Fibroblast of lung (primary cell): Measurements from ENCODE around the gene TBC1D5.

ENCODE experiments used
- CTCF ChIP-seq, 2 donors: IDR thresholded peaks in 1 of 2; conservative IDR thresholded peaks in 1 of 2; 1 replicate in 1 of 2; 2 replicates in 1 of 2; pipeline ENCODE4 v1.5.1; 2011 to 2012; ENCODE audit warnings: low read length in 2 of 2, control low read depth in 1 of 2, inconsistent platforms in 1 of 2, low read depth in 1 of 2, mild to moderate bottlenecking in 1 of 2
- EZH2 ChIP-seq: IDR thresholded peaks from 2 replicates; pipeline ENCODE4 v1.5.1; 2012; ENCODE audit warnings: low read length, control low read depth, mild to moderate bottlenecking; ENCODE audit errors: missing control alignments

GRCh38 chr3:17266846-17267245, 475.6 kb downstream of the TBC1D5 start:
- TF ChIP-seq CTCF (conservative IDR thresholded peaks at IDR 0.05 in 1 of 2, IDR thresholded peaks at IDR 0.05 in 1 of 2; ENCODE audit: low read depth in 1 of 2, low read length in 2 of 2) = no peak
- TF ChIP-seq EZH2 = no peak
